ENCODE data around the gene EVPL.

DNA sequence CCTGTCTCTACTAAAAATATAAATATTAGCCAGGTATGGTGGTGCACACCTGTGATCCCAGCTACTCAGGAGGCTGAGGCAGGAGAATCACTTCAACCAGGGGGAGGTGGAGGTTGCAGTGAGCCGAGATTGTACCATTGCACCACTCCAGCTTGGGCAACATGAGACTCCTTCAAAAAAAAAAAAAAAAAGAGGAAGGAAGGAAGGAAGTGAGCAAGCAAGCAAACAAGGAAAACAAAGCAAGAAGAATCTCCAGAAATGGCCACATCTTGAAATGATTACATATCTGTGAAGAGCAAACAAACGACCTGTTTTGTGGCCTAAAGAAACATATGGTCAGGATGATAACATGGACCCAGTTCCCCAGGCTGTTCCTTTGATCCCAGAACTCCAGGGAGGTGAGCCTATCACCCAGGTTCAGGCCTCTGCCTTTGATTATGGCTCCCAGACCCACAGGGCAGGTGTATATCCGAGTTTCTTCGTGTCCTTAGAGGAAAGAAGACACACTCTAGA is 57.0 kb downstream of the EVPL start:
- TF ChIP-seq, protein P1, sequence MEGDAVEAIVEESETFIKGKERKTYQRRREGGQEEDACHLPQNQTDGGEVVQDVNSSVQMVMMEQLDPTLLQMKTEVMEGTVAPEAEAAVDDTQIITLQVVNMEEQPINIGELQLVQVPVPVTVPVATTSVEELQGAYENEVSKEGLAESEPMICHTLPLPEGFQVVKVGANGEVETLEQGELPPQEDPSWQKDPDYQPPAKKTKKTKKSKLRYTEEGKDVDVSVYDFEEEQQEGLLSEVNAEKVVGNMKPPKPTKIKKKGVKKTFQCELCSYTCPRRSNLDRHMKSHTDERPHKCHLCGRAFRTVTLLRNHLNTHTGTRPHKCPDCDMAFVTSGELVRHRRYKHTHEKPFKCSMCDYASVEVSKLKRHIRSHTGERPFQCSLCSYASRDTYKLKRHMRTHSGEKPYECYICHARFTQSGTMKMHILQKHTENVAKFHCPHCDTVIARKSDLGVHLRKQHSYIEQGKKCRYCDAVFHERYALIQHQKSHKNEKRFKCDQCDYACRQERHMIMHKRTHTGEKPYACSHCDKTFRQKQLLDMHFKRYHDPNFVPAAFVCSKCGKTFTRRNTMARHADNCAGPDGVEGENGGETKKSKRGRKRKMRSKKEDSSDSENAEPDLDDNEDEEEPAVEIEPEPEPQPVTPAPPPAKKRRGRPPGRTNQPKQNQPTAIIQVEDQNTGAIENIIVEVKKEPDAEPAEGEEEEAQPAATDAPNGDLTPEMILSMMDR (IDR thresholded peaks at IDR 0.05): no peak
- no peak for TF ChIP-seq POLR2AphosphoS5 (IDR thresholded peaks at IDR 0.05)
